Fibroblast of skin of abdomen (primary cell): ENCODE measurements around the gene RAB12.
"Not testable (repeated sequence)": the region's sequence is repeated elsewhere in the genome, so short reads cannot be mapped to it uniquely, and the experiment has no call there.

Experiments
- DNase-seq: peaks from one replicate; pipeline ENCODE4 v3.0.0-alpha.2; 2013

The RAB12 gene

DNA sequence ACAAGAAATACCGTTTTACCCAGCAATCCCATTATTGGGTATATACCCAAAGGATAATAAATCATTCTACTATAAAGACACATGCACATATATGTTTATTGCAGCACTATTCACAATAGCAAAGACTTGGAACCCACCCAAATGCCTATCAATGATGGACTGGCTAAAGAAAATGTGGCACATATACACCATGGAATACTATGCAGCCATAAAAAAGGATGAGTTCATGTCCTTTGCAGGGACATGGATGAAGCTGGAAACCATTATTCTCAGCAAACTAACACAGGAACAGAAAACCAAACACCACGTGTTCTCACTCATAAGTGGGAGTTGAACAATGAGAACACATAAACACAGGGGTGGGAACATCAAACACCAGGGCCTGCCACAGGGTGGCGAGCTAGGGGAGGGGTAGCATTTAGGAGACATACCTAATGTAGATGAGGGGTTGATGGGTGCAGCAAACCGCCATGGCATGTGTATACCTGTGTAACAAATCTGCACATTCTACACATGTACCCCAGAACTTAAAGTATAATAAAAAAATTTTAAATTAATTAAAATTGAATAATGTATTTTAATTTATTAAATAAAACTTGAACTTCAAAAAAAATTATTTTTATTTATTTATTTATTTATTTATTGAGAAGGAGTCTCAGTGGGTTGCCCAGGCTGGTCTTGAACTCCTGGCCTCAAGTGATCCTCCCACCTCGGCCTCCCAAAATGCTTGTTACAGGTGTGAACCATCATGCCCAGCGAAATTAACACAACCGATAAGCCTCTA lies 42.4 kb downstream of the RAB12 start:
- not testable (repeated sequence) for DNase-seq

DNA sequence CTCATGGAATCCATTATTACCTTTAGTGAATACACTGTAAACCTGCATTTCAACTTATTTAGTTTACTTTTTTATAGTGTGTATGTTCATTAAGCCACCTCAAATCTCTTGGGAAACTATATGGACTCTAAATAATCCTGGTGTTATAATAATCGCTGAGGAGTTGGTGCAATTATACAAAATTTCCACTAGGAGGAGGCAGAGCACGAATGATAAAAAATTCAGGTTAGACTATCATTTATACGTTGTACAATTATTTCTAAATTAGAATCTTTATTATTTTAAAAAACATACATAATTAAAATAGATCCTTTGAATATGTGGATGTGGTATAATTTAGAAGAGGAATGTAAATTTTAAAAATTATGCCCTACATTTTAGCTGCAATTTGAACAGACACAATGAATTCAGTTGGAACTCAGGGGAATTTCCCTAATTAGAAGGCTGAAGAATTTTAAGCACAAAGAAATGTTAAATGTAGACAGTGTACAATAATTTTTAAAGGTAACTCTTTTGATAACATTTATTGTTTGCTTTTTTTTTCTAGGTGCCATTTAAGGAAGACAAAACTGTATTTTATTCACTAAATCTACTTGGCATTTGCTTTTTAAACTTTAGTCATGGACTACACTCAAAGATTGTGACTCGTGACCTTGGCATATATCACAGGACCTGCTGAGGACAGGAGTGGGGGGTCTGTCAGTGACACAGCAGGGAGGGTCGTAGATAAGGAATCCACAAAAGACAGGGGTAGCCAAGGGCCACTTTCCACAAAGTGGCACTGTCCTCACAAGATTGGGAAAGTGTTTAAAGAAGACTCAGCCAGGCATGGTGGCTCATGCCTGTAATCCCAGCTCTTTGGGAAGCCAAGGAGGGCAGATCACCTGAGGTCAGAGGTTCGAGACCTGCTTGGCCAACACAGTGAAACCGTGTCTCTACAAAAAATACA lies 45.5 kb downstream of the RAB12 start:
- DNase-seq: peak; percentile 22

DNA sequence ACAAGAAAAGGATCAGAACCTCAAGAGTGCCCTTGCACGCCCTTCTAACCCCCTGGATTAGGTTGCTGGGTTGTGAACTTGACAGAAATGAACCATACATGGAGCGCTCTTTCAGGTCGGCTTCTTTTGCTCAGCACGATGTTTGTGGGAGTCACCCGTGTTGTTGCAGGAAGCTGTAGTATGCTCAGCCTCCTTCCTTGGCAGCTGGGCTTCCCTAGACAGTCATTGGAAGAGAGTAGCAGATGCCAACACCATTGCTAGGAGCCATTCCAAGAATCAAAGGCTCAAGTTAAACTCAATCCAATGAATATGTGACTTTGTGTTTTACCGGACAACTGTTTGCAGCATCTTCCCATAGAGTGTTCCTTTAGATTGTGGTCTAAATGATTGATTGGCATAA lies 47.0 kb downstream of the RAB12 start:
- DNase-seq: no peak

DNA sequence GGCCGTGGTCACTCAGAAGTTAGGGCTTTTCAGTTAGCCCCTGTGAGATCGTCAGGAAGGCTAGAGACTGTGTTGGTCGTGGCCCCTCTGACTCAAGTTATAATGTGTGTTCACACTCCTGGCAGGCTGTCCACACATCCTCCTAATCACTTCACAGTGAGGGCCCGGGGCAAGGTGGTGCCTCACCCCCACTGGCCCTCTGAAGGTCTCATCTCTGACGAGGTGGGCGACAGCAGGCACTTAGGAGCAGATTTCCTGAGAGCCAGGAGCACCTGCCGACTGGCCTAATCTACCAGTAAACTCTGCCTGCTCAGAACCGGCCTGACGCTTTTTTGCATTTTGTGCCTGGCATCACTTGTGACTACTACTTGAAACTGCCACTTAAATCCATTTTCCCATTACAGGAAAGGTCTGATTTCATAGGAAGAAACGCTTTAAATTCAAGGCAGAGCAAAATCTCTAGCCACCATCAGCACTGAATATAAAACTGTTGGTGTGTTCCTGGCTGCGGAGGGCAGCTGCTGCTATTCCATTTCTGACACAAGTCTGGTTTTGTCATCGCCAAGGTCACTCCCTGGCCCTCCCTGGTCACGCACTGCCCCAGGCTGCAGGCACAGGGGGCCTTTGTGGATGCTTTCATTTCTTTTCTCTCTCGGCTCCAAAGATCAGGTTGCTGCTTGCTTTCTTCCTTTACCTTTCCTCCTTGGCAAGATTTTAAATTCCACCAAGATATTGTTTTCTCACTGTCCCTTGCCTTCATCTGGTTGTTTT lies 48.0 kb downstream of the RAB12 start:
- DNase-seq: no peak

DNA sequence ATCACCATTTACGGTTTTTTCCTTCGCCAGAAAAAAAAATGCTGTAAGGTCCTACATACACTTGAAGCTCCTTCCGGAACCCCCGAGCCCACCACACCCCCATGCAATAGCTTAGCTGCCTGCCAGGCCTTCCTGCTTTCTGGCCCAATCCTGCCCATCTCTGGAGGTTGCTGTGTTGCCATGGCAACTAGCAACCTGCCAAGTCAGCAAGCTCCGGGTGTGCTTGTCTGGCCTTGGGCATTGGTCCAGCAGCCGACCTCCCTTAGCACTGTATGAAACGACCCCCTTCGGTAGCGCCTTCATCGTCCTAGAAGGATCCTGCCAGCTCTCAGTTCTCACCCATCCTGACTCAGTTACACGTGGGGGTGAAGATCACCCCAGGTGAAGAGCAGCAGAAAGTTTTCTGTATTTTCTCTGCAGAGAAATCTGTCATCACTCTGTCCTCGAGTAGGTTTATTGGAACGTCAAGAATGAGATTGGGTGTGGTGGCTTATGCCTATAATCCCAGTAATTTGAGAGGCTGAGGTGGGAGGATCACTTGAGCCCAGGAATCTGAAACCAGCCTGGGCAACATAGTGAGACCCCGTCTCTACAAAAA lies 48.7 kb downstream of the RAB12 start:
- peak; percentile 72 for DNase-seq

DNA sequence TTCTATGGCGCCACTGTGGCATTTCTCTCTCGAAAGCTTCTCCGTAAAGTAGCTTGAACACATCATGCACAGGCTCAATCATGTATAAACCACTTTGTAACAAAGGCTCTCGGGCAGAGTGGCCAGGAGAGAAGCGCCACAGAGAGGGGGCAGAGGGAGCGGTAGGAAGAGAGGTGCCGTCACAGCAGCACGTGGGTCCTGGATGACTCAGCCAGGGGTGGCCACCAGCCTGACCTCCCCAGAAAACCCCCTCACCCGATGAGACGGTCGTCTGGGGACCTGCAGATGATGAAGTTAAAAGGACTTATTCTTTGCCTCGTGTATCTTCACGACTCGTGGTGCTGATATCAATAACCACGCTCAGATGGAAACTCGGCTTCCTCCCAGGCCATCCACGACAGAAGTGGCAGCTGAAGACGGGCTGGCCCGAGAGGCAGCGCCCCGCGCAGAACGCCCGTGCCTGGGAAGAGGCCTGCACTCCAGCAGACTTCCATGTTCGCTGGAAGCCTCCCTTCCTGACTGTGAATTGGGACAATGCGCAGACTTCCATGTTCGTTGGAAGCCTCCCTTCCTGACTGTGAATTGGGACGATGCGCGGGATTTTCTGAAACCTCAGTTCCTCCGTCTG lies 49.7 kb downstream of the RAB12 start:
- DNase-seq: no peak

DNA sequence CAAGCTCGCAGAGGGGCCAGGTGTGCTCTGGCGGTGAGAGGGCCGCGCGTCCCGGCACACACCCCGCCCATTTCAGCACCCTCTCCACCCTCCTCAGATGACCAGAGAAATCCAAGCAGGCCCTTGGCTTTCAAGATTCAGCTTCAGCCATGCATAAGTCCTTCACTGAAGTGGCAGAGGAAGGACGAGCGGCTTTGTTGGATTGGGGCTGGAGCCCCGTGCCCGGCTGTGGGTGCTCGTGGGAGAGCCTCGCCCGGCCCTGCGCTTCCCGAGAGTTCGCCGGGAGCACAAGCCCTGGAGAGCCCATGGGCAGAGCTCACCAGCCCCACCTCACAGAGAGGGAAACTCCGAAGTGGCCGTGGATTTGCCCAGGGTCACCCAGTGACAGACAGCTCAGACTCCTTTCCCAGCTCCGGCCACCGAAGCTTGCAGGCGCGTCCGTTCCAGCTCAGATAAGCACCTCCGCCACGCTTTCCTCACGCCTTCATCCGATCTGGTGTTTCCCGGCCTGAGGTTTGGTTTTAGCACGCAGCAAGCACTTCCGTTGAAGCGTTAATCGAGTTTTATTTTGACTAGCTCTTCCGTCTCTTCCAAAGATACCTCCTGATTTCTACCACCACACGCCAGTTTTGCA lies 50.5 kb downstream of the RAB12 start:
- DNase-seq: no peak

DNA sequence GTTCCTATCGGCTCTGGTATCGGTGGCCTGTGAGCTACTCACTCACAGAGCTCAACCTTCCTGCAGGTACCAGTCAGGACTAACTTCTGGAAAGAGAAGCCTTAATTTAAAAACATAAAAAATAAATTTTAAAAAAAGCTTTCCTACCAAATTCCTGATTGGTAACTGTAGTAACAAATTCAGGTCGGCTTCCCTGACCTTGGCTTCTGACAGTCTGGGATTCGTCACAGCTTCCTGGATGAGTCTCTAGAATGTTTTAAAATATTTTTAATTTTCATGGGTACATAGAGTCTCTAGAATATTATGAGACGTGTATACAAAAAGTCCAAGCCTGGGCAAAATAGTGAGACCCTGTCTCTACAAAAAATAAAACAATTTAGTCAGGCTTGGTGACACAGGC lies 51.1 kb downstream of the RAB12 start:
- DNase-seq: no peak

DNA sequence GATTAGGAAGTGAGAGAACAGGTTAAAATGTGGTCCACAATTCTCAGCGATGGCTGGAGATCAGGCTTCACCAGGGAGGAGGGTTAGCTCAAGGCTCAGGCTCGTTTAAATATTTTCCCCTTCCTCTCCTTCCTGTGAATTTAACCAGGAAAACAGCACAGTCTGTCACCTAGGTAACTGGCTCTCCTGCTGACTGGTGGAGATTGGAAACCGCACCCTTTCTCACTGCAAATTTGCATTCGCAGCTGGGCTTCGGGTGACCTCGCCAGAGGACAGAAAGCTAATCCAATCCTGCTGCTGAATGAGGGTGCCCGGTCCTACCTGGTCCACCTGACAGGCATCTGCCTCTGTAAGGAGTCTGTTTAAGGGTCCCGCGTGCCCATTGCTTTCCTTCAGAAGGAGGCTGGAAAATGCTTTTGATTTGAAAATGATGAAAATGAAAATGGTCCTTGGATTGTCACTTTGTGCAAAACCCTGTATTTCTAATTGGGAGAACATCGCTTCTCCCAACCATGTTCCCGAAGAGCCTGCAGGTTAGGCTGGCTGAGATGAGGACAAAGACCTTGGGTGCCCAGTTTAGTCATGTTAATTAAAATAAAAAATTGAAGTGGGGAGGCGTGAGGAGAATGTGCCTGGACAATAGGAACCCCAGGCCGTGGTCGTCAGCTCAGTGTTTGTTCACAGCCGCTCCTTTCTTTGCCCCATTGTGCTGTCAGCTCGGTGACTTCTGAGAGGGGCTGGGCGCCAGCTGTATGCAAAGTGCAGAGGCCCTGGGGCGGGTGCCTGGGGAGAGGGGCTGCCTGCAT lies 52.7 kb downstream of the RAB12 start:
- peak; percentile 27 for DNase-seq

DNA sequence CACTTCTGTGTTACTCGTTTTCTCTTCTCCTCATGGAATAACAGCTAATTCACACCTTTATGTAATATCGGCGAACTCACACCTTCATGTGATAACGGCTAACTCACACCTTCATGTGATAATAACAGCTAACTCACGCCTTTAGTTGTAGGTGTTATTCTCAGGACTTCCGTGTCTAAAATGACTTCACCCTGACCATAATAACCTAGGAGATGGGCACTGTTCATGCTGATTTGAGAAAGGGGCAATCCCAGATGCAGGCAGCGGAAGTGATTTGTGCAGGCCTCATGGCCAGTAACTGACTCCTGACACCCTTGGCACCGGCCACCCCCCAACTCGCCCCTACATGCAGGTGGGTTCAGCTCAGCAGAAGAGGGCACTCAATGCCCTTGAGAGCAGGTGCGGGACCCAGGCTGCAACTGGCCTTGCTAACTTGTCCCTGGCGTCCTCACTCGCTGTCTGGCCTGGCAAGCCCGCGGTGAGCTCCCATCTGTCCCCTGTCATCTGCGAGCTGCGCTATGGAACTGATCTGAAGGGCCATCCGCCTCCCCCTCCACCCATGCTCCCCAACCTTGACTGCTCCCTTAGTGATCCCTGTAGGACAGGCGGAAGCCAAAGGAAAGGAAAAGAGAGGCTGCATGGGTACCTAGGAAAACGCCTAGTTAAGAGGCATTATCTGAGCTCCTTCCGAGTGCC lies 53.5 kb downstream of the RAB12 start:
- no peak for DNase-seq

DNA sequence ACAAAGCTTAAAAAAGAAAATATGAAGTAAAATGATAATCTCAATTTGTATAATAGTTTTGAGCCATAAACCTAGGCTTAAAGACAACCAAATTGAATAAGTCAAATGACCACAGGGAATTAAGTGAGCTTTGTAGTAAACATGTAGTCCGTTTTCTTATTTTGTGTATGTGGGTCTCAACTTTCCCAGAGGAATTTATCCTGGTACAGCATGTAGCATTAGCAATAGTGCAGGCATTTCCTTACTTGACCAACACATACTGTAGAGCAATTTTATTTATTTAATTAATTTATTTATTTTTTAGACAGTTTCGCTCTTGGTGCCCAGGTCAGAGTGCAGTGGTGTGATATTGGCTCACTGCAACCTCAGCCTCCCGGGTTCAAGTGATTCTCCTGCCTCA lies 58.6 kb downstream of the RAB12 start:
- peak; percentile 44 for DNase-seq

DNA sequence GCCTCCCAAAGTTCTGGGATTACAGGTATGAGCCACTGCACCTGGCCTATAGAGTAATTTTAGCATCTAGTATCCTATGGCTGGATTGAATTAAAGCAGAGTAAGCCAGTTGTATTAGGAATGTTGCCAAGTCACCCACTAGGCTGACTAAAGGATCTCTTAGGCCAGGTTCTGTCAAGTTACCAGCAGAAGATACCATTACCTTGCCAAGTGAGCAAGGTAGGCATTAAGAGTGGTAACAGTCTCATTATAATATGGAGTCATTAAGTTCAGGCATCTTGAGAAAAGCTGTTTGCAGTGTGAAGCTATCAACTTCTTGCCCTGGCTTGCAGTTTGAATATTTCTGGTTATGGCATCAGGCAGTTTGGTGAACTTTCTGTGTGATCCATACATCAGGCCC lies 59.1 kb downstream of the RAB12 start:
- DNase-seq: no peak

DNA sequence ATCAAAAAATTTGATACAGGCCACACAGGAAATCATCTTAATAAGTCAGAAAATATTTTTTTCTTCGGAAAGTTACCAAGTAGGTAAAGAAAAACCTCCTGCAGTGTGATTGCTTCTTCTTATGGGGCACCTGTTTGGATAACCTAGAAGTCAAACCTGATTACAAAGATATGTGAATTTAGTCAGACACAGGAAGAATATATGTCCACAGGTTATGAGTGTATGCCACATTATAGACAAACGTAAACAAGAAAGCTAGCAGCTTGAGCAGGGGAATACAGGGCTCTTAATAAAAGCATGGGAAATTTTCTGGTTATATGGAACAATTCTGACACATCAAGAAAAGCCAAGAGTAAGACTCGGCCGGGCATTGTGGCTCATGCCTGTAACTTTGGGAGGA lies 60.3 kb downstream of the RAB12 start:
- DNase-seq: no peak

DNA sequence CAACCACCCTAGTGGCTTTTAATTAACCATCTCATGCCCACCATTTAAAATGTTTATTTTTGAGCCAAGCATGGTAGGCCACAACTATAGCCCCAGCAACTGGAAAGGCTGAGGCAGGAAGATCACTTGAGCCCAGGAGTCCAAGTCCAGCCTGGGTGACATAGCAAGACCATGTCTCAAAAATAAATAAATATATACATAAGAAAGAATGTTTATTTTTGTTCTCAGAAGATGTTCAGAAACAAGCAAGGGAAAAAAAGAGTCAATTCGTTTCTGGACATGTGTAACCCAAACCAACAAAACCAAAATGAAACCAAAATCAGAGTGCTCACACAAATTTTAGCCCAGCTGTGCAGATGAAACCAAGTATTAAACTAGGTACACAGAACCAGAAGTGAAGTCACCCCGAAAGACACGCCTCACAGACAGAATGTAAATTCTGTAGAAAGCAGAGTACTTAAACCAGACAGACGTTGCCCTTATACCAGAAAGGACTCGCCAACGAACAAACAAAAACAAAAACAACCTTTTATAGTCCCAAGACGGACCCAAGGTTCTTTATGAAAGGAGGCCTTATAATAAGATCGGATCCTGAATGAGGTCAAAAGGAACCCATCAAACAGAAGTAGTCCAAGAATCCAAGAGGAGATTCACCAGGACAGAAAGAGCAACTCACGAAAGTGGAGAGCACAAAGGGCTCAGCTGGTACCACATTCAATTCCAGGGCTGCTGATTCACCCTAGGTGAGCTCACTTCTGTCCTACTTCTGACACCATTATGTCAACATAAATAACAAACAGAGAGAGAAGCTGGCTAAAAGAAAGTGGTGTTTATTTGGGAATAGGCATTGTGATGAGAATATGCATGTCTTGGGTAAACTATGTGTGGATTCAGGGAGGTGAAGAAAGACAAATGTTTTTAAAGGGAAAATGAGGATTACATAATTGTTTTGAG lies 64.3 kb downstream of the RAB12 start:
- DNase-seq: no peak

DNA sequence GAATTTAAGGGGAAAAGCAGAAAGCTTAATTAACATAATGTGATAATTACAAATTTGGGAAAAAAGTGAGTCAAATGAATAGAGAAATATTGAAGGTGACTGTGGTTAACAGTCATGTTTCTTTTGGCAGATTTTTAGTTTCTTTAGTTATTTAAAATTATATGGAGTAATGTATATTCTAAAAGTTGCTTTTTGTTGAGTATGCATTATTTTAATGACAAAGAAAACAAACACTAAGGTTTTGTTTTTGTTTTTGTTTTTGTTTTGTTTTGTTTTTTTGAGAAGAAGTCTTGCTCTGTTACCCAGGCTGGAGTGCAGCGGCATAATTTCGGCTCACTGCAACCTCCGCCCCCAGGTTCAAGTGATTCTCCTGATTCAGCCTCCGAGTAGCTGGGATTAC lies 65.8 kb downstream of the RAB12 start:
- no peak for DNase-seq

DNA sequence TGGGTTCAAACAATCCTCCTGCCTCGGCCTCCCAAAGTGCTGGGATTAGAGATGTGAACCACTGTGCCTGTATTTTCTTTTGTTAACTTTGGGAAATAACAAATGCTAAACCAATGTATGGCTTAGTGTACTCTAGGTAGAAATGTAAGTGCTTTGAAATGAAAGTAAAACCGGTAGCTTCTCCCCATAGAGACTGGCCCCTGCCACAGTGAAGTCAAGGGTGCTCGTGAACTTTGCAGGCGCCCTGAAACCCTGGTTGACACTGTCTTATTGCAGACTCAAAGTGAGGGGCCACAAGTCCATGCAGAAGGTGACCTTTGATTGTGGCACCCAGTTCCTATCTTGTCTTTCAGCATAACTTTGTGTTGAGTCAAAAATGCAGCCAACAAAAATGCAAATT lies 72.0 kb downstream of the RAB12 start:
- no peak for DNase-seq

DNA sequence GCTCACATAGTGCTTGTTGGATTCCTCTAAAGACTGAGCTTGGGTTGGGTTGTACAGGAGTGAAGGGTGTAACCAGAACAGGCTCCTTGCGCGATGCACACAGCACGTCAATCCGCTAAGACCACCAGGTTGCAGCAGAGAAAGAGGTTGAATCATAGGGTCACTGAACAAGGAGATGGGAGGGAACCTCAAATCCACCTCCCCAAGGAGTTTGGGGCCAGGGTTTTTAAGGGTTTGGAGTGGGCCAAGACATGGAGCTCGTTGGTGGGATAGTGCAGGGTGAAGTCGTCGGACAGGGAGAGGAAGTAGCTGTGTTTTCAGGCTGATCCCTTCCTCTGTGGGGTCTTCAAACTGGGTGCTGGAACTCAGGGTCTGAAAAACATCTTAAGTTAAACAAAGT lies 75.3 kb downstream of the RAB12 start:
- no peak for DNase-seq

DNA sequence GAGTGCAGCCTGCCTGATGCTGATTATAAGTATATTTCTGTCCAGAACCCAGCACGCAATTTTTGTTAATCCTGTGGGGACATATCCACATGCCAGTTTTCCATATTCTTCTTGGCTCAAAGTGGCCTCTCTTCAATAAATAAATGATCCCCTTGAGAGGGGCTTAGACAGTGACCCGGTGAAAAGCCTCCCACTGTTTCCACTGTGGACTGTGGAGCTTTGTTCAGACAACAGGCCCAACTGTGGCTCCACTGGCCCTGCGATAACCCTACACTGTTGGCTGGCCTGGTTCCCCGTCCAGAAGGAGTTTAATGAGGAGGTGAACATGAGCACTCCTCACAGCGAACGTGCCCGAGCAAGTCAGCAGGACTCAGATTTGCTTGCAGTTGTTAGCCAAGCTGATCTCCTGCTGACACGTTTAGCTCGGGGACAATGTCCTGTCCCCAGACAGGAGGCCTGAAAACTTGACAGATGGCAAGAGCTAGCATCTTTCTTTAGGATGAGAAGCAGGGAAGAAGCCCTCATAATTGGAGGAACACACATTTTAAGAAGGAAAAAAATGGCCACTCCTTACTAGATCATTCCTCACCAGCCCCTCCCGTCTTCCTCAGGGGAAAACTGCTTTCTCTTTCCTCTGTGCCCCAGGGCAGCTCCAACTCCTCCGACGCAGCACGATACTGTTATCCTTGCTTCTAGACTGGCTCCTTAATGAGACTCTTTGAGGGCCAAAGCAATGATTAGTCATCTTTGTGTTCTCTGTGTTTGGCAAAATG lies 76.1 kb downstream of the RAB12 start:
- DNase-seq: no peak
